Neural progenitor cell (in vitro differentiated cells): ENCODE data around the gene SWI5.

Source experiments
- EZH2 ChIP-seq: fragments of 200-600 bp; sonication (generic); IDR thresholded peaks from 2 replicates; pipeline ENCODE4 v1.6.1; 2017; ENCODE audit warnings: antibody characterized with exemption, mild to moderate bottlenecking, moderate library complexity
- EZH2phosphoT487 ChIP-seq: fragments of 200-600 bp; sonication (generic); IDR thresholded peaks from 2 replicates; pipeline ENCODE4 v1.6.1; 2017; ENCODE audit warnings: antibody characterized with exemption
- TF ChIP-seq, protein P1 (sequence below): fragments of 200-600 bp; sonication (generic); IDR thresholded peaks from 2 replicates; pipeline ENCODE4 v1.5.1; 2017; ENCODE audit warnings: antibody characterized with exemption, mild to moderate bottlenecking

DNA sequence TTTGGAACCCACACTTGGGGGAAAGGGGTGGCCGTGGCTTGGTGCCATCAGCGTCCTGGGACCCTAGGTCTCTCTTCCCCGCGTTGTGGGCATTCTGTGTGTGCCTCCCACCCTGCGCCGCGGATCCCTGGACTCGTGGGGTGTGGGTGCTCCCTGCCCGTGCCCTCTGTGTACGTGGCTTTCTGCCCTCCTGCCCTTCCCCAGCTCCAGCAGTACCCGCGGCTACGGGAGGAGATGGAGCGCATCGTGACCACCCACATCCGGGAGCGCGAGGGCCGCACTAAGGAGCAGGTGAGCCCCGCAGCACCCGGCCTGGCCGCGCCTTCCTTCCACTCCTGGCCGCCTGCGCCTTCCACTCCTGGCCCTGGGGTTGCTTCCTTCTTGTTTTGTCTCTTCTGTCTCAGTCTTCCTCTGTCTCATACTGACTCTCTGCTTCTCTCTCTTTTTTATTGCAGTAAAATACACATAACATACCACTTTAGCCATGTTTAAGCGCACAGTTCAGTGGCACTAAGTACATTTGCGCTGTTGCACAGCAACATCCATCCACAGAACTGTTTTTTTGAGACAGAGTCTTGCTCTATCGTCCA, 42.2 kb upstream of the SWI5 start:
- TF ChIP-seq EZH2: no peak
- TF ChIP-seq, protein P1, sequence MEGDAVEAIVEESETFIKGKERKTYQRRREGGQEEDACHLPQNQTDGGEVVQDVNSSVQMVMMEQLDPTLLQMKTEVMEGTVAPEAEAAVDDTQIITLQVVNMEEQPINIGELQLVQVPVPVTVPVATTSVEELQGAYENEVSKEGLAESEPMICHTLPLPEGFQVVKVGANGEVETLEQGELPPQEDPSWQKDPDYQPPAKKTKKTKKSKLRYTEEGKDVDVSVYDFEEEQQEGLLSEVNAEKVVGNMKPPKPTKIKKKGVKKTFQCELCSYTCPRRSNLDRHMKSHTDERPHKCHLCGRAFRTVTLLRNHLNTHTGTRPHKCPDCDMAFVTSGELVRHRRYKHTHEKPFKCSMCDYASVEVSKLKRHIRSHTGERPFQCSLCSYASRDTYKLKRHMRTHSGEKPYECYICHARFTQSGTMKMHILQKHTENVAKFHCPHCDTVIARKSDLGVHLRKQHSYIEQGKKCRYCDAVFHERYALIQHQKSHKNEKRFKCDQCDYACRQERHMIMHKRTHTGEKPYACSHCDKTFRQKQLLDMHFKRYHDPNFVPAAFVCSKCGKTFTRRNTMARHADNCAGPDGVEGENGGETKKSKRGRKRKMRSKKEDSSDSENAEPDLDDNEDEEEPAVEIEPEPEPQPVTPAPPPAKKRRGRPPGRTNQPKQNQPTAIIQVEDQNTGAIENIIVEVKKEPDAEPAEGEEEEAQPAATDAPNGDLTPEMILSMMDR: no peak
- no peak for TF ChIP-seq EZH2phosphoT487
